HG02642 (cell line): ENCODE measurements around the gene SETD2.

ENCODE experiments used
- ATAC-seq: cut with Tn5 transposase; IDR thresholded peaks from one replicate; pipeline ENCODE4 v1.9.1; 2021; ENCODE audit warnings: mild to moderate bottlenecking; ENCODE audit not compliant: unreplicated experiment, poor library complexity

SETD2 gene

DNA sequence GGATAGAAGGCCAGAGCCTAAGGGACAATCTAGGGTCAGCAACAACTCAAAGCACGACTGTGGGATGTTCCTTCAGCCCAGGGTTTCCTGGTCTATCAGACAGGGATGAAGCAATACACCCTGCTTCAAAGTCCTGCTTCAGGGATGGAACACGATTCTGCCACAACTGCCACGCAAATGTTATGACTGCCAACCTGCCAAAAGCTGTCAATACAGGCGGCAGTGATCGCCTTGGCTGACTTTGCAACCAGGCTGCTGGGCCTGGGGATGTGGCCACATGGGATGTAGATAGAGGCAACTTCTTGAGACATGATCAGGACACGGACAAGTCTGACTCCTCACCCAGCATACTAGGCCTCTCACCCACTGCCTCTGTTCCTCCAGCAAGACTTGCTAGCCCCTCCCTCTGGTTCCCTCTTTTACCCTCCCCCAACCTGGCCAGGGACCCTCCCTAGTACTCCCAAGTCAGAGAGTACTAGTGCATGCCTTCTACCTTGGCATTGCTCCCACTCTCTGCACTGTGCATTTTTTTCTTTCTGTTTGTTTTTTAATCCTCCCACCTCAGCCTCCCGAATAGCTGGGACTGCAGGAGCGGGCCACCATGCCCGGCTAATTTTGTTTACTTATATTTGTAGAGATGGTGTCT lies 195.0 kb downstream of the SETD2 start:
- ATAC-seq: no peak

DNA sequence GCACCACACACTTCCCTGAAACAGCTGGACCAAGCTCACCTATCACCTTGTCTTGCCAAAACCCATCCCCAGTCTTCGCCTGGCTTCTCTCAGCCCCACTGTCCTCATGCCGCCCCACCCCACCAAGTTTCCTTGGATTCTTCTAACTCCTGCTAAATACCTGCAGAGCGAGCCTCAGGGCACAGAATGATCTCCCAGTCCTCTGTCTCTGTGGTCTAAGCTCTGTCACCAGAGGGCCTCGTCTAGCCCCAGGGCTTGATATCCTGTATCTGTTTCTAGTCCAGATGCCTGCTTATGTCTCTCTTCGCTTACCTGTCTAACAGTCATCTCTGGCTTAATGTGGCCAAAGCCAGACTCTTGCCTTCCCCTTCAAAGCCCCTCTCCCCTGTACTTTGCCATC lies 197.1 kb downstream of the SETD2 start:
- ATAC-seq: no peak
